Activated gamma-delta T cell treated with anti-CD3 and anti-CD28 coated beads, Interleukin-2, amount 50 U/mL, for 16 hours (primary cell): ENCODE data around the gene CELF1.

Experiments
- DNase-seq: peaks from one replicate; pipeline ENCODE4 v3.0.0-alpha.2; 2020; ENCODE audit warnings: low read depth

The CELF1 gene

DNA sequence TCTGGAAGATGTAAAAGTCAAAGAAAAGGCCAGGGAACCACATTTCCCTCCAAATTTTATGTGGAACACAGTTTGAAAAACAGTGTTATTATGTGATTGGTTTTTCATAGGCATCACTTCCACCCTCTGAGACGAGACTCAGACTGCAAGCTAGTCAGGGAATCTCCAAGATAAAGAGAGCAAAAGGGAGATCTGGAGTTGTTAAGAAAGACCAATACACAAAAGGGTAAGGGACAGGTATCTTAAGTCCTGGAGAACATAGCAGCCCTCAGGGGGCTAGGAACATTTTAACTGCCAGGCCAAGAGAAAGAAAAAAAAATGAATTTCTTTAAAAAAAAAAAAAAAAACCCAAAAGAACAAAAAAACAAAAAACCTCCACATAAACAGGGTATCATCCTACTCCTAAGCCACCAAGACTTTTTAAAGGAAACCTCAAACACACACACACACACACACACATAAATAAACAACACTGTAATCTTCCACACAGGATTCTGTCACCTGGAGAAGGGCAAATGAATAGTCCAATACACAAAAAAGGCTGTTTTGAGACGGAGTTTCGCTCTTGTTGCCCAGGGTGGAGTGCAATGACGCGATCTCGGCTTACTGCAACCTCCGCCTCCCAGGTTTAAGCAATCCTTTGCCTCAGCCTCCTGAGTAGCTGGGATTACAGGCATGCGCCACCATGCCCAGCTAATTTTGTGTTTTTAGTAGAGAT lies 44.5 kb downstream of the CELF1 start:
- DNase-seq, result no peak

DNA sequence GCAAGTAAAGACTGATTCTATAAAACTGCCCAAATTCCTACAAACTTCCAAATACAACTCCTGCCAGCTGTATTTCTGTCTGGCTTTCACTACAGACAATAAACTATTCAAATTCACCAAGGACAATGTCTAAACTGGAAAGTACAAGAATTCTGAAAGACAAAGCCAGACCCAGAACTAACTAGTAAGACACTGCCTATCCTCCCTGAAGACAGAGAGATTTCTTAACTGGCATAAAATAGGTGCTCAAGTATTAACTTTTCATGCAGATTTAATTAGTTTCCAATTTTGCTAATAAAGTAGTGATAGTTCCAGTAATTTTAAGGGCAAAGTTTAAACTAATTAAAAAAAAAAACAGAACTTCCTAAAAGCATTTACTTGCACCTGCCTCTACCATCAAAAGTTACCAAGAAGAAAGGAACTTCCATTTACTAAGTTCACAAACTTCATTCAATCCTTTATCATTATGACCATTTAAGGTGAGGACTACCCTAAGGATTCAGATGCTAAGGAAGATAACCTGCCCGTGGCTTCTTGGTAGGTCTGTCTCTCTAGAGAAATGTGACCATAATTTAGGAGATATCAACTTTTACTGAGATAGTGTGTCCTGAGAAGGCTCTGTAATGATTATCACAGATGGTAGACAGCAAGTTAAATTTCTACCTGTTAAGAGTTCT lies 45.2 kb downstream of the CELF1 start:
- no peak for DNase-seq

DNA sequence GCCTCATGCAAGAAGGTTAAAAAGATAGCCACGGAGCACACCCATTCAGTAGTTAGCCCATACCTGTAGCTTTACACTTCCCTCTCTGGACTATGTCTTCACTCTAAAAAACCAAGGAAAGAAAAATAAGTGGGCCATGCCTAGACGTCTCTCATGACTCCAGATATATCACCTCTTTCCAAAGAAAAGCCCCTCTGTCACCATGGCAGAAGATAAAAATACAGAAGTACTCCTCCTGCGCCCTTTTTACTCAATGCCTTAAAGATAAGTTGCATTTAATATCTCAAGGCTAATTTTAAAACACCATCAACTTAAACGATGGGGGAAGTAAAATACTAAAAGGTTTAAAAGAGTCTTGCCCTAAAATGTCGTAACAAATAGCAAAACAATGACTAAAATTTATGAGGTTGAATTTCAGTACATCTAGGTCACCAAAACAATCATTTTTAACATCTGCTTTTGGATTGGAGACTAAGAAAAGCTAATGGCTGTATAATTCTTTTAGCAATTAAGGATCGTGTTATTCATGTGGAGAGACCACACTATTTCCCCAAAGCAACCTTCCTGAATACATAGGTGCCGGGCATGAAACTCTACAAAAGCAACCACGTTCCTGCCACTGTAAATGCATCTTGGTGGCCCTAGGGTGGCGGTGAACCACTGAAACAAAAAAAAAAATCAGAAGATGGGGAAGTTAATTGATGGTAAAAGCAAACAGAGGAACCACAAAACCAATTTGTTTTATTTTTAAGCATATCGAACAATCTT lies 46.0 kb downstream of the CELF1 start:
- DNase-seq, result no peak

DNA sequence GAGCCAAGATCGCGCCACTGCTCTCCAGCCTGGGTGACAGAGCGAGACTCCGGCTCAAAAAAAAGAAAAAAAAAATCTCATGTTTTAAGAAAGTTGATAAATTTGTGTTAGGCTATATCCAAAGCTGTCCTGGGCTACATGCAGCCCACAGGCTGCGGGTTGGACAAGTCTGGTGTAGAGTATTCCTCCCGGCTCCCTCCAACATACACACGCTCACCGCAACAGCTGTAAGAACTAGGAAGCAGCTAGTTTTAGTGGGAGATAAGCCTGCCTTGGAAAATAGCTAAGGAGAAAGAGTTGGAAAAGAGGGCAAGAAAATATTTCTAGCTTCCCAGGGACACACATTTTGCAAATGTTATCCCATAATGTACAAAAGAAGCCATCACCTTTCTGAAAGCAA lies 46.6 kb downstream of the CELF1 start:
- no peak for DNase-seq

DNA sequence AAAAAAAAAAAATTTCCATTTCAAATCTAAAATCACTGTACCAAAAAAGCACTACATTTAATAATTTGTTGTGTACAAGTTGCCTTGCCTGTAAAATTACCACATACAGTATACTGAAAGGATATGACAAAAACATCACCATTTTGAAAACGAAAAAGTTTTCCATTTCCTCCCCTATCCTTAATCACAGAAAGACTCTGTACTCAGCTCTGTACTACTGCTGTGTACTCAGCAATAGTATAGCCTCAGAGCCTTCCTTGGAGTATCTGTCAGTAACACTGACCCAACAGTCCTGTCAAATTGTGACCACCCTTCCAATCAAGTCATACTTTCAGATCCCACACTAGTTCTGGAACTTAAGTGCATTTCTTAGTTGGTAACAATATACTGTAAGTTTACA lies 48.0 kb downstream of the CELF1 start:
- no peak for DNase-seq

DNA sequence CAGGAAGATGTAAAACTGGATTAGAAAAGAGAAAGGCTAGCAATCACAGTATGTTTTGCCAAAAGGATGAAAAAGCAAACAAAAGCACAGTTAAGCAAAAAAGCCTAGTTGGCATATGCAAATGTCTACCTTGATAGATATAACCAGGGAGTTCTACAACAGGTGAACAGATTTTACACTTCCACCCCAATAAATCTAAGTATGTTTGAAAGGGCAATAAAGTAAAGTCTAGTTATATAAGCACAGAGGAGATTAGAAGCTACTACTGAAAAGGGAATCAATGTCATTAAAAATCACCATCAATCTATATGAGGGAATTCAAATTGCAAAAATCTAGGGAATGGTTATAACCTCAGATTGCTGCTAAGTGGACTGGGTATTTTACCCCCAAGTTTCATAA lies 49.7 kb downstream of the CELF1 start:
- no peak for DNase-seq

DNA sequence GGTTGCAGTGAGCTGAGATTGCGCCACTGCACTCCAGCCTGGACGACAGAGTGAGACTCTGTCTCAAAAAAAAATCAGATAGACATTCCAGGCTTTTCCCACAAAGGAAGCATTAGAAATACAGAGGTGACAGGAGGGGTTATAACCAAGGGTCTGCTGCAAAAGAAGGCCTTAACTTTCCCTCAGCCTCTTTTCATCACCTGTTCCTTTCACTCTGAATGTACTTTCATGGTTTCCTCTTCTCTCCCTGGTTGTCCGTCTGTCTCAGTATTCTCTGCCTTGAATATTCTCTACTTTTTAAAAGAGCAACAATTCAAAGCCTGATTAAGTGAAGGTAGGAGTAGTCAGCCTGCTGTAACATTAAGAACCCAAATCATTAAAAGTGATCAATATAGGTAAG lies 50.2 kb downstream of the CELF1 start:
- DNase-seq, result no peak

DNA sequence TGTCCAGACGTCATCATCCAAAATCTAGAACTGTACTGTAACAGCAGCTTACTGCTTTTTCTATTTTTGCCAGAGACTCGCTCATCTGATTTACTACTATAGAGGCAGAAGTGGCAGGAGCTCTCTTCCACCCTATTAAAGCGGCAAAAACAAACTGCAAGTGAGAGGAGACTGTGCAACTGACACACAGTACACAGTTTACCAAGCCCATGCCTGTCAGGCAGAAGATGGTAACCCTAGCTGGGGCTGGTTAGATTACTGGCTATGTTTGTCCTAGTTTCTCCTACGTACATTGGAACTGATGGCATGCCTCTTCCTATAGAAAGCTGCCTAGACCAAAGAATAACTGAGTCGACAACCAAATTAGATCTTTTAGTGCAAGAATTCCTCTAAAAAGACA lies 51.8 kb downstream of the CELF1 start:
- no peak for DNase-seq

DNA sequence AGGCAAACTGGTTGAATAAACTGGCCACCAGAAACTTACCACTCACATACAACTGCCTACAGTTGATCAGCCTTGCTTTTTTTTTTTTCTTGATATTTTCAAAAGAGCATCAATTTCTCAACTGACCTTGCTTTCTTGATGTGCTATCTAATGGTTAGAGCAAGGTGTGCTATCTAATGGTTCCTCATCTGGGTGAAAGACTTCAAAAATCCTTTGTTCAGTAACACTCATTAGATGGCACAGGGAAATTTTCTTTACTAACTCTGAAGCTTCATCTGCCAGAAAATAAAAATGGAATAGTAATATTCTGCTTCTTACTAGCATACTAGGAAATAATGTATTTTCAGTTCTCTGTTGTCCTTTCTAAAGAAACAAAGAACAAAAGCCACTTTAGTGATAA lies 52.8 kb downstream of the CELF1 start:
- no peak for DNase-seq

DNA sequence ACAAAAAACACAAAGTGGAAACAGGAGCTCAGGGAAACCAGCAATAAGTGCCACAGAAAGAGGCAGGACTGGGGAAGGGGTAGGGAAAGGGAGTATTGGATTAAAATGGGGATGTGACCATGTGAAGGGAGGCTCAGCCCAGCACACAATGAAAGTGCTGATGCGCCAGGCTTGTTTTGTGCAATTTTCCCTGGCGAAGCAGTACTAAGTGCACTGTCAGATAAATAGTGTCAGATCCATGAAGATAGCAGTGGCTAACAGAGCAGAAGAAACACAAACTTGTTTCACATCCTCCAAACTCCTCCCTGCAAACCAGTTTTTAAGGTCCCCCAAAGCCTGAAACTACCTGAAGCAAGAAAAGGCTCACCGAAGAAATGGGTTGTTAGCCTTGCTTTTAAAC lies 53.3 kb downstream of the CELF1 start:
- no peak for DNase-seq

DNA sequence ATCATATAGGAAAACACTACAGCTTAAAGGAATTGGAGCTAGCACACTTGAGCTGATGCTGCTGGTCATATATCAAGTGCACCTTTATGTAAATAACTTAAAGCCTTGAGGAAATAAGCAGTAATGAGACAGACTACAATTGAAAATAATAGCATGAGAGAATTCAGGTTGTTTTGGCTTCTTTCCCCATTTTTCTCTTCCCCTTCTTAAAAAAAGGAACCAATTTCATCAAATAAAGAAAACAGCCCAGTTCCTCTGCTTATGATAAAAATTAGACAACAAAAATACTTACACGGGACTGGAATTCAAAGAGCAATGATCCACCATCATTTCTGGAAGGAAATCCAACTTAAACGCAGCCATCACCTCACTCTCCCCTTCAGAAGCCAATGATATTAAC lies 53.8 kb downstream of the CELF1 start:
- no peak for DNase-seq

DNA sequence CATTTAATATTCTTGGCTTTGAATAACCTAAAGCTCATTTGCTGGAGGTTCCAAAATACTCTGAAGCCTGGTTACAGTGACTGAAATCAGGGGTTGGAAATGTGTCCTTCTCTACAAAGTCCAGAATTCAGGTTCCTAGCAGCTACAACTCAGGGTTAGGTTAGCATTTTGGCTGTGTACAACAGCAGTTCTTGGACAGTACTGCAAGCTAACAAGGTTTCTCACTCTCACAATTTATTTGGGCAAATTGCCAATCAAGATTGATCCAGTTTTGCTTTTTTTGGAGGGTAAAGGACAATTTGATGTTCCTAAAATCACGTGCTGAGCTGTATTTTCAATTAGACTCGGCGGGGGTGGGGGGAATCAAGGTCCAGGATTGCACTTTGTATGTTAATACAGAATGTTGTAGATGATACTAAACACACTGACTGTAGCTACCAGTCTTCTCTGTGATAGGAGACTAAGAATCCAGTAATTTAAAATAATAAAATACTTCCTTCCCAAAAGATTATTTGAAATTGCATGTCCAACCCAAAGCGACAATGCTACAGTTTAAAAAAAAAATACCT lies 54.3 kb downstream of the CELF1 start:
- DNase-seq, result no peak

DNA sequence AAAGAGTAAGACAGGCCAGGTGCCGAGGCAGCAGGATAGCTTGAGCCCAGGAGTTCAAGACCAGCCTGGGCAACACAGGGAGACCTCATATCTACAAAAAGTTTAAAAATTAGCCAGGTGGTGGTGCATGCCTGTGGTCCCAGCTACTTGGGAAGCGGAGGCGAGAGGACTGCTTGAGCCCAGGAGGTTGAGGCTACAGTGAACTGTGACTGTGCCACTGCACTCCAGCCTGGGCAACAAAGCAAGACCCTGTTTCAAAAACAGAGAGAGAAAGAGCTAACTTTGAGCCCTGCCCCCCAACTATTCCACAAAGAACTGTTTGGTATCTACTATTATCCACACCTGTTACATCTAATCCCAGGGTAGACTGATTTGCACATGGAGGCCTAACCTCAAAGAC lies 54.8 kb downstream of the CELF1 start:
- no peak for DNase-seq

DNA sequence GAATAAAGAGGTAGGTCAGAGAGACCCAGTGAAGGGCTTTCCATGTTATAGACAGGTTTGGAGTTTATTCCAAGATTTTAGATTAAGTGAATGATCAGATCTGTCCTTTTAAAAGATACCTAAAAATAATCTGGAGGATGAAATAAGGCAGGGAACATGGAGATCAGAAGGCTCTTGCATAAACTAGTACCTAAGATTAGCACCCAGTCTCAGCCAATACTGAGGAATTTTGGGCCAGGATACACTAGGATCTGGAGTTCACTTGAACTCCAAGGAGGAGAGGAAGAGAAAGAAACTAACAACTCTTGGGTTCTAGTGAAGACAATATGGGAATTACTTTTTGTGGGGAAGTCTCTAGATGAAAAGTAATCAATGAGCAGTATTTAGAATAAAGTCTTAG lies 56.1 kb downstream of the CELF1 start:
- no peak for DNase-seq

DNA sequence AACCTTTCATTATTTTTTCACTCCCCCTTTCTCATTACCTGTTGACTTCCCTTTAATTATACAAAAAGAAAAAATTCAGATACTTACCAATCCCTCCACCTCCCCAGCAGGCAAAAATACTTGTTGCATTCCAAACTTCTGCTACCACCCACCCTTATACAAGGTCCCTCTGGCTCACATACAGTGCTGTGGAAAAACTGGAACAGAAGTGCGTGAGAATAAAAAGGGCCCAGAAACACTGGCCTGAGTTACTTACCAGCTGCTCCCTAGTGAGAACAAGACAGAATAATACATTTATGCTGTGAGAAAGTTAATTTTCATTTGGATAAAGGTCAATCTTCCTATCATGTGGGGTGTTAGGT lies 57.1 kb downstream of the CELF1 start:
- no peak for DNase-seq

DNA sequence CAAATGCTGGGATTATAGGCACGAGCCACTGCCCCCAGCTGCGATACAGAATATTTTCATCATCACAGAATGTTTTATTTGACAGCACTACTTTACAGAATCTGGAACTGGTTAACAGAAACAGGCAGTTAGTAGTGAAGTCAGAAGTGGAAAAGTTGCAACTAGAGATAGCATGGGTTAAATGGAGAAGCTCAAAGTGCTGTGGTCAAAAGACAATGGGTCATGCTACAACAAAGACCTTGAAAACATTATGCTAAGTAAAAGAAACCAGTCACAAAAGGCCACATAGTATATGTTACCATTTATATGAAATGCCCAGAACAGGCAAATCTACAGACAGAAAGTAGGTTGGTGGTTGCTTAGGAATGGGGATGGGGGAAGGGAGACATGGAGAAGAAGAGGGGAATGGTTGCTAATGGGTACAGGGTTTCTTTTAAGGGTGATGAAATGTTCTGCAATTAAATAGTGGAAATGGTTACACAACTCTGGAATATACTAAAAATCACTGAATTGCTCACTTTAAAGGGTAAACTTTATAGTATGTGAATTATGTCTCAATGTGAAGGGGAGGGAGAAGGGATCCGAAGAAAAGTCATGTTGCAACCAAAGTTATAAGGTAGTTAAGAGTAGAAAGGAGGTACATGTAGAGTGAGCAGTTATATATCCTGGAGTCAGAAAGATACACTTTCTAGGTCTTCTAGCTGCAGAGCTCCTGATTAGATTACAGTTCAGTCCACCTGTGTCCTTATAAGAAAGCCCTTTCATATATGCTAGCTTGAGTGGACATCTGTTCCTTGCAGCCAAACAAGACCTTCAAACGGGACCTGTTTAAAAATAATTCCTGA lies 57.7 kb downstream of the CELF1 start:
- DNase-seq, result no peak

DNA sequence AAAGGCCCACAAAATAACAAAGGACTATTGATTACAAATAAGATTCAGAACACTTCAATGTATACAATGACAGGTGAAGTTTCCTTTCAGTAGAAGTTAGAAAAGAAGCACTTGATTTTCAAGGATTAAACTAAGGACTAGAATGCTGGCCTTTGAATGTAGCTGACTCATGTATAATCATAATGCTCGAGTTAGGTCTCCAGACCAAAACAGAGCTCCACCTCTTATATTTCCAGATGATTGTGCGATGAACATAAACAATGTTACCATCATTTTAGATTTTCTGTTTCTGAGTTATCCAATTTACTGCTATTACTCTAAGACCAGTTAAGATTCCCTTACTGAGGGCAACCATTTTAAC lies 63.6 kb downstream of the CELF1 start:
- DNase-seq, result no peak

DNA sequence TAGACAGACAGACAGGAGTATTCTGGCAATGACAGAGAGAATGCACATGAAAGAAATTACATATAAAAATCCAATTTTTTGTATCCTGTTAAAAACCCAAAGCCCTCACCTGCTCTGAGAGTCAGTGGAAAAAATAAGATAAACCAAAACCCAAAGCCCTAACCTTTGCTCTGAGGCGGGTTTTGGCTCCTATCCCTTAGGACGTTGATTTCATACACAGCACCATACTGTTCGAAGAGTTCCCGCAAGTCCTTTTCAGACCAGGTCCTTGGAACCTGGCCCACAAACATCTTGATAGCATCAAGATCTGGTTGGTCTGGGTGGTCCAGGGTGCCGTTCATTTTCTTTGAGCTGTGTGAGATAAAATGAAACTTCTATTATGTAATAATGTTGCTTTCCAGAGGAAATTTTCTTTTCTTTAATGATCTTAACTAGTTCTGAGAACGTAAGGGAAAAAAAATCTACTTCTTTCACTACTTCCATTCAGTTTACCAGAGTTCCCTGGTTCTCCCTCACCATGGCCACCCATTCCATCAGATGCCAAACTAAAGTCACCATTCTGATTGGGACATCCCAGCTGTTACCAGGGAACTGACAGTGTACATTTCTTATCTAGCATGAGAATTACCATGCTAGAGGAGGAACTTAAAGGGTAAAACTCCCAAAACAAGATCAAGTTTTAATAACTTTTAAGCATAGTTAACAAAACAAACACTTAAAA lies 64.1 kb downstream of the CELF1 start:
- no peak for DNase-seq

DNA sequence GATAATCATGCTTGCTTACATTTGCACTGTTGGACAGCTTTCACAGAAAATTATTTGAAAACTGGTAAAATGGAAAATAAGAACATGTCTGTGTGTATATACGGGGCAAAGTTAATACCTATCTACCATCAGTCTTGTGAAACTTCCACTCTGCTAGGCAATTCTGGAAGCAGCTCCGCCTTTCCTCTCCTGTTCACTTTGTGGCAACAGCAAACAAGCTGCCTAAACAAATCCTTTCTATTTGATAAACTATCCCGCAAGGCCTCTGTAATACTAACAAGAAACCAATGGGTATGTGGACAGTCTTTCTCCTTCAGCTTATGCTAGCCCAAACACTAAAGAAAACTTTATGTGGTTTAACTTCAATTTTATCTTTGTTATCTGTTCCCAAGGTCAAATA lies 64.8 kb downstream of the CELF1 start:
- DNase-seq, result no peak

DNA sequence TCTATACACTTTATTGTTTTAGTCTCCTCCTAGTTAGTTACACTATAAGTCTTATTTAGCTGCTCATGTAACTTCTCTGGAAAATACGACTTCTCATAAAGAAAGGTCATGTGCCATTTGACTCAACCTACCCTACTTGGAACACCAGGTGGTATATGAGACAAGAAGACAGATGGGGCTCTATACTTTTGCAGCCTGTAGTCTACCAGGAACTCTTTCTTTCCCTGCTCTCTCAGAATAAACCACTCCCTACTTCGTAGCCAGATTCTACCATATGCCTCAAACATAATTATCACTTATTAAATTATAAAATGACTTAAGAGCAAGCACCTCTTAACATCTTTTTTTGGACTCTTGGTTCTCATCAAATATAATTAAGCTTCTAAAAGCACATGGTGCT lies 65.5 kb downstream of the CELF1 start:
- no peak for DNase-seq

DNA sequence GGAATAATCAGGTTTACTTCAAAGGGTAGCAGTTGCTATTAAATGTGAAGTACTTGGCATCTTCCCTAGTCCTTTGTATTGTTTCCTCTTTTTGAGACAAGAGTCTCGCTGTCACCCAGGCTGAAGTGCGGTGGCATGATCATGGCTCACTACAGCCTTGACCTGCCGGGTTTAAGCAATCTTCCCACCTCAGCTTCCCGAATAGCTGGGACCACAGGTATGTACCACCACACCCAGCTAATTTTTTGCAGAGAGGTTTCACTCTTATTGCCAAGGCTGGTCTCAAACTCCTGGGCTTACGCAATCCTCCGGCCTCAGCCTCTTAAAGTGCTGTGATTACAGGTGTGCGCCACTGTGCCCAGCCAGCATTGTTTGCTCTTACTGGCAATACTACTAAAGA lies 67.8 kb downstream of the CELF1 start:
- DNase-seq, result no peak

DNA sequence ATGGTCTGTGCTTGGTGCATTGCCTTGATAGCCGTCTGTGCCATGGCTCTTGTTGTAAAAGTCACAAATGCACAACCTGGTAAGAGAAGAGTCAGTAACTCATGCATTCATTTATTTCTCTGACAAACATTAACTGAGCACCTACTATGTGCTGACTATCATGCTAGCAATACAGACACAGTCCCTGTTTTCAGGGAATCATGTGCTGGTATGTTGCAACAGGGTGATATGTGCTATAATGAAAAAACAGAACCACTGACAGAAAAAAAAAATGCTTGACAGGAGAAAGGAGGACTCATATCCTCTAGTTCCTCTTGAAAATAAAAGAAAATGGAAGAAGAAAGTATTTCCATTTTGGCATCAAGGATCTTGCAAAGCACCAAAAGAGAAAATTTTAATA lies 69.5 kb downstream of the CELF1 start:
- DNase-seq, result no peak
